Heart left ventricle (tissue), 13 donors: ENCODE data around the gene SPATC1L.
"Not testable (repeated sequence)": the region's sequence is repeated elsewhere in the genome, so short reads cannot be mapped to it uniquely, and the experiment has no call there.

Experiments
- POLR2A ChIP-seq, 2 donors: fragments of 450-650 bp; IDR thresholded peaks; one replicate each; pipeline ENCODE4 v1.6.1; 2017; ENCODE audit warnings: antibody characterized with exemption in 2 of 2, mild to moderate bottlenecking in 2 of 2, moderate library complexity in 2 of 2
- TF ChIP-seq, protein P1 (sequence below), 12 donors: fragments of 200-600 bp; sonication (generic) in 4 of 12; IDR thresholded peaks; one replicate each; pipeline versions ENCODE4 v1.5.0 to v1.8.0; 2018 to 2022; ENCODE audit warnings: antibody characterized with exemption in 12 of 12, mild to moderate bottlenecking in 5 of 12
- donor health status: ischemic (EF 13 %, LVEDD 7.1; RV severe dilation, severe dysfunction).
- donor health status: DM: no; HTN: yes; CAD: no.
- donor health status: DM: no; HTN: no; CAD: no.
- donor health status: ischemic (EF 25% LVEDD 6.9; RV normal size, moderate dysfunction).
- donor health status: ischemic (EF 25% LVEDD 5.7; RV mildly dilated, moderate dysfunction).
- donor health status: ischemic (EF 35%, LVEDD 5.7; RV mildly dilated, moderate dysfunction).
- donor health status: nonischemic (EF 11% LVEDD 7.7; RV severe dilation, severe dysfunction).
- donor health status: DM: yes; HTN: yes; CAD: no.
- donor health status: PGD.
- donor health status: ischemic (EF 29% LVEDD 5.4; RV normal size, mild dysfunction).
- donor health status: nonischemic (EF 23%, LVEDD 6.1; RV moderate dilation, normal function).

DNA sequence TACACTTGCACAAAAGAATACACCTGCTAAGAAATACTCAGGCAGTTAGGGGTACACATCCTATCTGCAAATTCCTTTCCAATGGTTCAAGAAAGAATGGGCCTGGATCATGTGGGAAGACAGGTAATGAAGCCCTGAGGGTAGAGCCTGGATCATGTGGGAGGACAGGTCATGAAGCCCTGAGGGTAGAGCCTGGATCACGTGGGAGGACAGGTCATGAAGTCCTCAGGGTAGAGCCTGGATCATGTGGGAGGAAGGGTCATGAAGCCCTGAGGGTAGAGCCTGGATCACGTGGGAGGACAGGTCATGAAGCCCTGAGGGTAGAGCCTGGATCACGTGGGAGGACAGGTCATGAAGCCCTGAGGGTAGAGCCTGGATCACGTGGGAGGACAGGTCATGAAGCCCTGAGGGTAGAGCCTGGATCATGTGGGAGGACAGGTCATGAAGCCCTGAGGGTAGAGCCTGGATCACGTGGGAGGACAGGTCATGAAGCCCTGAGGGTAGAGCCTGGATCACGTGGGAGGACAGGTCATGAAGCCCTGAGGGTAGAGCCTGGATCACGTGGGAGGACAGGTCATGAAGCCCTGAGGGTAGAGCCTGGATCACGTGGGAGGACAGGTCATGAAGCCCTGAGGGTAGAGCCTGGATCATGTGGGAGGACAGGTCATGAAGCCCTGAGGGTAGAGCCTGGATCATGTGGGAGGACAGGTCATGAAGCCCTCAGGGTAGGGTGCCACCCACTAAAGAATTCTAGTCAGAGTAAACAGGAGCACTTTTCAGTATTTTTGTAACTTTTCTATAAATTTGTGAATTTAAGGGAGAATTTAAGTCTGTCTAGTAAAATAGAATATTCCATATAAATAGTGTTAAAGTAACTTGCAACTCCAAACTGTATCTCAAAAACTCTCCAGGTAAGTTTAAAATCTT, 16.9 kb upstream of the SPATC1L start:
- TF ChIP-seq POLR2A (IDR thresholded peaks at IDR 0.05), result not testable (repeated sequence)
- TF ChIP-seq, protein P1, sequence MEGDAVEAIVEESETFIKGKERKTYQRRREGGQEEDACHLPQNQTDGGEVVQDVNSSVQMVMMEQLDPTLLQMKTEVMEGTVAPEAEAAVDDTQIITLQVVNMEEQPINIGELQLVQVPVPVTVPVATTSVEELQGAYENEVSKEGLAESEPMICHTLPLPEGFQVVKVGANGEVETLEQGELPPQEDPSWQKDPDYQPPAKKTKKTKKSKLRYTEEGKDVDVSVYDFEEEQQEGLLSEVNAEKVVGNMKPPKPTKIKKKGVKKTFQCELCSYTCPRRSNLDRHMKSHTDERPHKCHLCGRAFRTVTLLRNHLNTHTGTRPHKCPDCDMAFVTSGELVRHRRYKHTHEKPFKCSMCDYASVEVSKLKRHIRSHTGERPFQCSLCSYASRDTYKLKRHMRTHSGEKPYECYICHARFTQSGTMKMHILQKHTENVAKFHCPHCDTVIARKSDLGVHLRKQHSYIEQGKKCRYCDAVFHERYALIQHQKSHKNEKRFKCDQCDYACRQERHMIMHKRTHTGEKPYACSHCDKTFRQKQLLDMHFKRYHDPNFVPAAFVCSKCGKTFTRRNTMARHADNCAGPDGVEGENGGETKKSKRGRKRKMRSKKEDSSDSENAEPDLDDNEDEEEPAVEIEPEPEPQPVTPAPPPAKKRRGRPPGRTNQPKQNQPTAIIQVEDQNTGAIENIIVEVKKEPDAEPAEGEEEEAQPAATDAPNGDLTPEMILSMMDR (IDR thresholded peaks at IDR 0.05), result not testable (repeated sequence)
